ENCODE data around the gene DMD.
A peak's percentile ranks its signal among the peaks of the same experiment; 100 is the strongest.

Gene DMD

DNA sequence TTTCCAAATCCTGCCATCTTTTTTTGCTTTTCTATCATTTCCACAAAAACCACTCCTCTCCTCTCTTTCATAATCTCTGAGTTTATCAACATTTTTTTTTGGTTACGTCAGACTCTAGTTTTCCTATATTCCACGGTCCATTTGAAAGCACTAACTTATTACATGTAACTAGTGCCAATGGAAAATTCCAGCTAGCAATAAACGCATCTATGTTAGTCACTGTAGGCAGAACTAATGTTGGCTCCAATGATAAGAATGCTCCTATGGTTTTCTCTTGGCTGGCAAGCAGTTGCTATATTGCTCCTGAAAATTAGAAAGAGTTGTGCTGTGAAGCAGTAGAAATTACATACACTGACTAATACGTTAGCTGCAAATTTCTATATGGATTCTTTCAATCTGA, 1504.9 kb downstream of the DMD start:
- no peak for DNase-seq (ENCODE audit: low spot score)

DNA sequence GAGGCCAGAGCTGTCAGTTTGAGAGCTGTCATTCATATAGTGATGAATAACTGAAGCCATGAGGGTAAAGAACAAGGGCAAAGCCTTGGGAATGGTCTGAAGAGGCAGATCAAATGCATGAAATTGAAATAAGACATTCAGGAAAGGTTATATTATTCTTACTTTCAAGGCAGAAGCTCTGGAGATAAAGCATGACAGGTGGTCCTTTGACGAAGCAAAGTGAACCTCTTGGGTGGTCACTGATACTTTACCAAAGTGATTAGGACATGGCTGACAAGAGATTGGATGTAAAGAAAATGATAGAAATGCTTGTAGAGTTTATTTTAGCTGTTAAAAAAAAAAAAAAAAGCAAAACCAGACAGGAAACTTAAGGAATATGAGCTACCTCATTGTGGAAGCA, 1505.5 kb downstream of the DMD start:
- no peak for DNase-seq (ENCODE audit: low spot score)

DNA sequence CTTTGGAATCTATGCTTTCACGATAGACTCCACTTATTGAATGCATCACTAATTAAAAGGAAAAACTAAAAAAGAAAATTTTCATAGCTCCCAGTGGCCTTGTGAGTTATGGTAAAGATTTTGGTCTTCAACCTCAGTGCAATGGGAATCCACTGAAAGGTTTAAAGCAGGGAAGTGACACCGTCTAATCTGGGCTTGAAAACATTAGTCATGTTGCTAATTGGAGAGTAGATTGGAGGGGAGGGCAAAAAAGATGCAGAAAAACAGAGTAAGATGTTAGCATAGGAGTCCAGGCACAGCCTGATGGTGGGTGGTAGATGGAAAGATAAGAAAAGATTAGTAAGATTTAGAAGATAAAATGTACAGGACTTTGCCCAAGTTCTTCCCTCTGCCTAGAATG, 1506.4 kb downstream of the DMD start:
- DNase-seq (ENCODE audit: low spot score): no peak

DNA sequence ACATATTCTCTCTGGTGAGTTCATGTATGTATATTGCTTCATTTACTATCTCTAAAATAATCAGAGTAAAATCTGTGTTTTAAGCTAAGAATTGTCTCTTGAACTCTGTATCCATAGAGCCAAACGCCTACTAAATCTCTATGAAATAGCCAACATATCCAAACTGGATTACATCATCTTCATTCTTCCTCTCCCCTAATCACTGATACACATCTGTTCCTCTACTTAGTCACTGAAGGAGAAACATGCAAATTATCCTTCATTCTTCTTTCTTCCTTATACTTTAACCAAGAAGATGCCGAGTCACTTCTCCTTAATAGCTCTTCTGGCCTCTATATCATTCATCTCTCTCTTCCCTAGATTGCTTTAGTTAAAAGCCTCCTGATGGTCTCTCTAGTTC, 1509.1 kb downstream of the DMD start:
- DNase-seq (ENCODE audit: low spot score): no peak

DNA sequence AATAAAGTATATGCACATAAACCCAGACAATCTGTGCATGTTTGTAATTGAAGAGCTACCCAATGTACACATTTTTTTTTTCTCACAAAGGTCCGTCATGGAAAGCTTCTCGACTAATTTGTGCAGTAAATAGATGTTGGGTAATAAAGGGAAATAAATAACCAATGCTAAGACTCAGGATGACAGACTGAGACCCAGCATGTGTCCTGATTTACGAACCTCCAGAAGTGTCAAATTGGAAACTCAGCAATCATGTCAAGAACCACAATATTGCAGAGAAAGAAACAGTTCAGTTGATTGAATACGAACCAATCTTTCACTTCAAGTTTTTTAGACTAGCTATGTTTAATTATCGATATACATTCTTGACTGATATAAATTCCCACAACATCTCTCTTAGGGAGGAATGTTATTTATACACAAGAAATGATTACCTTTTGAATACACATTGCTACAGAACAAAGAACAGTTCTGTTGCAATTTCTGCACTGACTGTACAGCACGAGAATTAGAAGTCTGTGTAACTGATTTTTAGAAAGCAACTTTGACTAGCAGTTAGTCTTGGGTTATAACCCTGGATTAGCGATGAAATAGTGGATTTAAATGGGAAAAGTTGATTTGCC, 1513.9 kb downstream of the DMD start:
- DNase-seq (ENCODE audit: low spot score): no peak

DNA sequence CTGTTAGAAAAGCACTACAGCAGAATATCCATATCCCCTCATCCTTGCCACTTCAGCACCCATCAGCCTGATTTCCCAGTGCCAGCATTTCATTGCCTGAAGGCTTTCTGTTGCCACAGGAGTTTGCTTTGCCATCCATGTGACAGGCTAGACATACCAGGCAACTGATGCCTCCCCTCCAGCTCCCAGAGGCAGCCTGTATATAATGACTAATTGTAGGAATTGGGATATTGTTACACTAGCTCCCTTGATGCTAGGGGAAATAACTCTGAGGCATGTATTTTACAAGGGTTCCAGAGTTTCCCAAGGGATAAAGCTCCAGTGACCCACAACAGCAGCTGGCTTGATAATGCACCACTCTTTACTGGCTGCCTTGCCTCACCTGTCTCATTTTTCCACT, 1531.5 kb downstream of the DMD start:
- no peak for DNase-seq (ENCODE audit: low spot score)

DNA sequence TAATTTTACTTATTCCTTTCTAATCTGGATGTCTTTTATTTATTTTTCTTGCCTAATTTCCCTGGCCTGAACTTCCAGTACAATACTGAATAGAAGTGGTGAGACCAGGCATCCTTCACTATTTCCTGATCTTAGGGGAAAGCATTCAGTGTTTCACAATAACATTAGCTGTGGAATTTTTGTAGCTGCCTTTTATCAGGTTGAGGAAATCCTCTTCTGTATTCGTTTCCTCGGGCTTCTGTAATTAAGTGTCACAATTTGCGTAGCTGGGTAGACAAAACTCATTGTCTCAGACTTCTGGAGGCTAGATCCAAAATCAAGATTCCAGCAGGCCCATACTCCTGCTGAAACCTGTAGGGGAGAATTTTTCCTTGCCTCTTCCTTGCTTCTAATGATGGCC, 1541.1 kb downstream of the DMD start:
- no peak for DNase-seq (ENCODE audit: low spot score)

DNA sequence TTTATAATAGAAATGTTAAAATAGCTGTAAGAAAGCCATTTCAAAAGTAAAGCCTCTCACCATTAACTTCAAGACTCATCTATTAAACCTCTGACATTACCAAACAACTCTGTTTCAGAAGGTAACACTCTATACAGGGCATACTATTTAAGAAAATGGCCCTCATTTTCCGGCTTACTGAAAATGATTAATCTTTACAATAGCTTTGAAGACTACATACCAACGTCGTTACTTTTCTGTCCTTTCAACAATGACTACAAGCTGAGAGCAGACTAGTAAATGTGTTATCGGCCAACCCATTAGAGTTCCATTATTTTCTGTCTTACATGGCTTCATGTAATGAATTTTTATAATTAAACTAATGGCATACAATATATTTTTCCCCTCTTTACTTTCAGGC, 1545.9 kb downstream of the DMD start:
- DNase-seq (ENCODE audit: low spot score): no peak

DNA sequence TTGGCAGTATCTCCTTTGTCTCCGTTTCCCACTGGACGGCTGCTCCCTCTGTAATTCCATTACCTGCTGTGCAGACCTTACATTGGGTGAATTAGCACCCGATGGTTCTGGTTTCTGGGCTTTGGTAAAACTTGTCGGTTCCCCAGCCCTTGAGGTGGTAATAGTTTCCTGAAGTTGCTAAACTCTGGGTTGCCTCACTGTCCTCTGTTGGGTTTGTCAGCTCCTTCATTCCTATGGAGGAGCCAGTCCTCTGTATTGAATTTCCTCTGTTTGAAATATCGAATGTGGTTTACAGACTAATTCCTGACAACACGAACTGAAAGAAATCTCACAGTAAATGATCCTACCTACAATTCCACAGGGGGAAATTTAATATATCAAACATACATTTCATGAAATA, 1548.2 kb downstream of the DMD start:
- no peak for DNase-seq (ENCODE audit: low spot score)

DNA sequence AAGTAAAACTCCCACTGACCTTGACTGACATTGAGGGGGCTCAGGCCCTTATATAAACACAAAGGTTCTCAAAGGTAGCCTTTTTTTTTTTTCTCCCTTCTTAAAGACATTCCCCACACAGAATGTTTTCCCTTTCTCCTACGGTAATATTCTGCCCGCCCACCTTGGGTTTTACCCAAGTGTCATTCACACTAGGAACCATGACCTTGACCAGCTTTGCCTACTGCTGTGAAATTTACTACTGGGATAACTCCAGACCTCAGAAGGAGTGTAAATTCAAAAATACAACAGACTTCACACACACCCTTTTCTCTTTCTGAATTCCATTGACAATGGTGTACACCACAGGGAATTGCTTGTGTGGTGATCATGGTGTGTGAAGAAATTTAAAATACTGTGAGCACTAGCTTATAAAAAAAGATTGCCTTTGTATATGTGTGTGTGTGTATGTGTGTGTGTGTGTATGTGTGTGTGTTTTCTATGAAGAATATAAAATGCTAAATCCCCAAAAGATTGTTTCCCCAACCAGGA, 1550.0 kb downstream of the DMD start:
- no peak for DNase-seq (ENCODE audit: low spot score)

DNA sequence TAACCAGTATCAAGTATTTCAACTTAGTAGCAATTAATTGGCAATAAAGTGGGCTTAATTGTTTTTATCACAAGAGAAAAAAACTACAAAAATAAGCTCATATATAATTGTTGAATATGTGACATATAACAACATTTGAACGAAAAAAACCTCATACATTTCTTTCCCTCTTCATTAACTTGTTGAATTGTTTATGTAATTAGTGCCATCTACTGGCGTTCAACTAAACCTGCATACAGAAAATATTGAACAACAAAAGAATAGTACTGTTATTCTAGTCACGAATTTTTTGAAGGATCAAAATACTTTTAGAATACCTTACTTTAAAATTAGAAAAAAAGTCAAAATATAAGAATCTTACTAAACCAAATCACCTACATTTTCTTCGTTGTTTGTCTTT, 1553.0 kb downstream of the DMD start:
- DNase-seq (ENCODE audit: low spot score): no peak

DNA sequence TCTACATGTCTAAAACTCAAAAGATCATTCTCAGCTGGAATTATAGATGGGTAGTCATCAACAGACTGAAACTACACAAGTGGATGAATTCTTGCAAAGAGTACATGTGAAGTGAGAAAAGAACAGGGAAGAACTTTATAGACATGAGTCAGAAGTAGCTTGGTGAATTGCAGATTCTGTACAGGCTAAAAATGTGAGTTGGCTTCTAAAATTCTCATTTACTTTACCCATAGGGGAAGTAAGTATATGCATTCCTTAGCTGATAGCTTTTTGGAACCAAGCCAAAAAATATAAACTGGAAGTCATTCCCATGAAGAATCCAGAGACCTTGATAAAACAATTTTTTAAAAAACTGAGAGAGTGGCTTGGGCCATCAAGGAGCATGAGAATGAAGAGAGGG, 1555.3 kb downstream of the DMD start:
- DNase-seq (ENCODE audit: low spot score): peak; percentile 1

DNA sequence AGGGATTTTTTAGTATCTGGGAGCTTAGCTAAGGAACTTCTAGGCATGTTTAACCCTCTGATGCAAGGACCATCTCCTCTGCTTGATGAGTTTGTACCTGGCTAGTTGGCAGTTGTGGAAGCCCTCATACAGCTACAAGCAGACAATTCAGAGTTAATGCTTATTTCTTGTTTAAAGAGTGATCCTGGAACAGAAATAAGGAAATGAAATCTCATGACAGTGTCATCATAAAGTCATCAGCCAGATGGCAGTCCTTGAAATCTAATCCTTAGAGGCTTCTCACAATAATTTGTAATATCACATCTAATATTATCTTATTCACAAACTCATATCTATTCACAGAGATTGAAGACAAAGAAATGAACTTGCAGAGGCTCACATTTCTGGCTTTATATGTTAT, 1557.9 kb downstream of the DMD start:
- no peak for DNase-seq (ENCODE audit: low spot score)

DNA sequence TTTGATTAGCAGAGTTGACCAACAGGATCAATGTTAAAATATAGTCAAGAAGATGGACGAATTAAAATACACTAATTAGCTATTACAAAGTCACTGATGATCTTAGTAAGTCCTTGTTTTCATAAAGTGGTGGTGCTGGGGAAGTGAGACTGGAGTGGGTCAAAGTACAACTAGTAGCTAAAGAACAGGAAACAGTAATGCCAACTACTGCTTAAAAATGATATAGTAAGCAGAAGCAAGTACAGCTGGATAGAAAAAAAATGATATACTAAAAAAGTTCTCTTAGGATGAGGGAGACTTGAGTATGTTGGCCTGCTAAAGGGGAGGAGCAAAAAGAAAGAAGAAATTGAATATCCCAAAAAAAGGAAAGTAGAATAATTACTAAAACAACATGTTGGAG, 1558.7 kb downstream of the DMD start:
- no peak for DNase-seq (ENCODE audit: low spot score)

DNA sequence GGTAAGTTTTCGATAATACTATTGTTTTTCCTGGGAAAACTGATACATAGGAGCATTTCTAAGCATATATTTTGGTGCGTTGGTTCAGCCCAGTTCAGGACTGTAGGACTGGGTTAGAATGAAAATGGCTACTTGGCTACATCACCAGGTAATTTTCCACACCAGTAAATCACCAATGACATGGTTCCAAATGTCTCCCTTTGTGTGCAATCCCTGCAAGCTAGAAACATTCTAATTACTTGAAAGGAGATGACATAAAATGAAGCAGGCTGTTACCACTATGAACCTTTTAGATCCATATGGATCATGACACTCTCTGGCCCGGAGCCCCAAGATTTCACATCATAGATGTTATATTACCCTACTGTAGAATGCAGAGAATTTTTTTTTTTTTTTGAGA, 1562.1 kb downstream of the DMD start:
- no peak for DNase-seq (ENCODE audit: low spot score)

DNA sequence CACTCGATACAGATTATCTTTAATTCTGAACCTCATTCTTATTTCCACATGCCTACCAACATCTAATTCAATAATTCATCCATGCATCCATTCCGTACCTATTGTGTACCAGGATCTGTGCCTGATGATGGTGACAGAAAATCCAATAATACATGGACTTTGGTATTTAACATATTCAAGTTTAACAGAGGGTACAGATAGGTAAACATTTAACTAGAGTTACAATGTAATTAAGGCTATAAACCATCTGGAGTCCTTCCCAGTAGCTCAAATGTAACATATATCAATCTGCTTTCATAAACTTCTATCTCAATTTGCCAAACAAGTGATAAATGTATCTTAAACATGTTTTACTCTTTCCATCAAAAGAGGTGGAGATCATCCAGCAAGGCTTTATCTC, 1578.0 kb downstream of the DMD start:
- no peak for DNase-seq (ENCODE audit: low spot score)

DNA sequence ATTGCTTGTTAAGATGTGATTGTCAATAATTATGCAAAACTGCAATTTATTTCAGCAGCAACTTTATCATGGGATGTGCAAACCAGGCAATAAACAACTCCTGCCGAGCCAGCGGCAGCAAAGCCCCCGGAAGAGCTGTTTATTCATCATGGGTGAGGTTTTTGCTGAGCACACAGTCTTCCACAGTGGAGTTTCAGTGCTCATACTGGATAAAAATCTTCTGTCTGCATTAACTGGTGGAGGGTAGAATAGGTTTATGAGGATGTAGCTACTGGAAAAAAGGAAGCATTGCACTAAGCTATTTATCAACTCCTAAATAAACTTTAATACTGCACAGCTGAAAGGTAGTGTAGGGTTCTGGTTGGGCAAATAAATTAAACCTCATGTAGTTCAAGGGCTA, 1582.2 kb downstream of the DMD start:
- DNase-seq (ENCODE audit: low spot score): no peak

DNA sequence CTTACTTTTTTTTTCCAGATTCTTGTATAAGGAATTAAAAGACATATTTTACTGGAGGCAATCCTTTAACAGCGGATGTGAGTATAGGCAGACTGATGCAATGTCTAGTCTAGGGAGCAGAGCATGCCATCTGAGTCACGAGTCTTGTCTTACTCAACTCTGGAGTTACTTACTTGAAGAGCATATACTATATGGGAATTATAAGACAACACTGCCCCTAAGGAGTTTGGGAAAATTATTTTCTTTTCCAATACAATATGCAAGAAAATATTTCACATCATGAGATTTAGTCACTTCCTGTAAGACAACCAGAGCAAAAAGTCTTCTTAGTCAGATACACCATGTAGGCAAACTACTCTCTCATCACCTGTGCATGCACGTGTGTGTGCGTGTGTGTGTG, 1602.2 kb downstream of the DMD start:
- no peak for DNase-seq (ENCODE audit: low spot score)

DNA sequence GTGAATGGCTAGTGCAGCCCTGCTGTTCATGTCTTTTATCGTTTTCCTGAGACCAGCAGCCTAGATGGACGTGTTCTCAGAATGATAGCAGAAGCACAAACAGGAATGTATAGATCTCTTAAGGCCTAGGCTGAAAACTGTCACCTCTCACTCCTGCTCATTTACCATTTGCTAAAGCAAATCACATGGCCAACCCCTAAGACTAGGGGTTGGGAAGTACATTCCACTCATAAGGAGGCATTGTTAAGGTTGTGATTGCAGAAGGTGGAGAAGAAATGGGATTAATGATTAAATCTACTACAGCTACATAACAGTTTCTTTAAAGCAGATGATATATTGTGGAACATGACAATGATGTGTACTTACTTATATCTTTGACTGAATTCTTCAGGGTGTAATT, 1602.7 kb downstream of the DMD start:
- no peak for DNase-seq (ENCODE audit: low spot score)

DNA sequence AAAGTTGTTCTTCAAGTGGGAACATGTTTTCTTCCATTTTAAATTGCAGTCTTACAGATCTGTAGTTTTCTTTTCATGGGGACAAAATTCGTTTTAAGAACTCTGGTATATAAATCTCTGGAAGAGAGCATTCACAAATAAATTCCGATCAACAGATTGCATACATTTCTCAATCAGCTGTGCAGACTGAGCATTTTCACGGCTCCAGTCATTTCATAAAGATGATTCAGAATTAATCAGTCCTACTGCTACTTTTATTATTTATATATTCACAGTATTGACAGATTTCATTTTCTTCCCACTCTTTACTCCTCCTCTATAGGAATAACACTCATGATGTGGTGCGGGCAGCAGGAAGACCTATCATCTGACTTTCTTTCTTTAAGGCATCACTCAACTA, 1604.6 kb downstream of the DMD start:
- DNase-seq (ENCODE audit: low spot score): no peak

DNA sequence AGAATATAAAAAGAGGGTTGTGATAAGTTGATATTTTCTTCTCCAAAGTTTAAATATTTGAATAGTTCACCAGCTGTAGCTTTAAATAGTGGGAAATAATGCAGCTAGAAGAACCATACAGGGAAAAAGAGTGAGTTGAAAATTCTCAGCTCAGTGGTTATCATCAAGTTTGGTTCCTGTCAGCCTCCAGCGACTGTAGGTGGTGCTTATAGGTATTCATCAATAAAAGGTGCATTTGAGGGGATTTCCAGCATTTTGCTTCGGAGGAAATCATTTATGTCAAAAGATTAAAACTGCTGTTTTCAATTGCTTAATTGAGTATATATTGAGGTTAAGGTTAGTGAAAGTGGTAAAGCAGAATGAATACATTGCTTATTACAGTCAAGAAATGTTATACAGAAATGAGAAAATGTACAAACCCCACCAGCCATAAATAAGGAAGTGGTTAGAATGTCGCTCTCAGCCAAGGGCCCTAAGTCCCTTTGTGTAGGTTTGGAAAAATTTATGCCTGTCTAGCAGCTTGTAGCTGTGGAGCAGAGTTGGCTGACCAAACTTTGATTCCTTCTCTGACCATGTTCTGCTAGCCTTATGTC, 1606.6 kb downstream of the DMD start:
- DNase-seq (ENCODE audit: low spot score): no peak

DNA sequence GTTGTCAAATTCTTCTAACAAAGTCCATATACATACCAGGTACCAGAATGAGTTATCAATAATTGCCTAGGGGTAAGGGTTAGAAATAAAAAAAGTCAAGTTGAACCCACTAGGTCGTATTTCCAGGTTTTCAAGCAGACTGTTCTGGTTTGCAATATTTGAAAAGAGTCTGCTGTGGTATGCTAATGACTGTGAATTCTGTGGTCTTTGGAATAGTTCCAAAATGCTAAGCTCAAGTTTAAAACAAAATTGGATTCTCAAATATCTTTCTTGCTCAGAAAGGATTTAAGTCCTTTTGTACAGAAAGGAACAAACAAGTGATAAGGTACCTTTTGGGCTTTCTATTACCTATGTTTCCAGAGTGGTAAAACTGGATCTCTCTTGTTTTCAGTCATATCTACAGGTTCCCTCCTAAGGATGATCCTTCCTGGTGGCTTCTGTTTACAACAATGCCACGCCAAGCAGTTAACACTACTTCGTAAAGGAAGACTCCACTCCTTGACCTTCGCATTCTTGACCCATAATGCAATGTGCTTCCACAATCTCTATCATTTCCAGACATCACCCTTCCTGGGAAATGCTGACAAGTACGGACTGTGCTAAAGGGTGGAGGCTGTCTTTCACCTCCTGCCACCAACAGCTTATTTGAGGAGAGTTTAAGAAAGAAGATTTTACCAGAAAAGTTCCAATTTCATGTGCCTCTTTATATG, 1607.8 kb downstream of the DMD start:
- no peak for DNase-seq (ENCODE audit: low spot score)

DNA sequence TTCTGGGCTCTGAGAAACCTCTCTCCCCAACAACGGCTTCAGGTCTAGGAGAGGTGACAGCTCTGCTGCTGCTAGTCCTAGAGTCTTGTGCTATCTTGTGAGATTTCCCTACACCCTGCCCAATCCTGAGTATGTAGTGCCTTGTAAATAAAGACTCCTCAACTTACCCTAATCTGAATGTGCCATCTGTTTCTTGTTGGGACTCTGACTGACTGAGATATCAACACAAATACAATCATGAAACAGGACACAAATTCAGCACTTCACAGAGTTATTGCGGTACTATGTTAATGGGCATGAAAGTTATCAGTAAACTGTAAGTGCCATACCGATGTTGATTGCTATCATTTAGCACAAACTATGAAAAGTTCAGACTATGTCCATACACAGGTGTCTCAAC, 1610.5 kb downstream of the DMD start:
- no peak for DNase-seq (ENCODE audit: low spot score)

DNA sequence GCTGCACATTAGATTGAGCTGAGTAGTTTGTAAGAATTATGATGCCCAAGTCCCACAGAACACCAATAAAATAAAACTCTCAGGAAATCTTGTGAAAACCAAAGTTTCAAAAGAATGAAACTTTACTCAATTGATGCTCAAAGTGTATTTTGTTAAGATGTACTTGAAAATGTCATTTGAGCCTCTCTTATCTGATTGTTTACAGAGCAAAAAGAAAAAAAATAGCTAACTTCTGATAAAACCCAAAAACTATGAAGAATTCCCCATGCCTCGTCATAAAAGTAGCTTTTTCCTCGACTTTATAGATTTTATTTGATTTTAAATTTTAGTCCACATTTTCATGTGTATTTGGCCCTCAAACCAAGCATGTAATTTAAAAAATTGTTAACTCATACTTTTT, 1618.0 kb downstream of the DMD start:
- no peak for DNase-seq (ENCODE audit: low spot score)

Data from hematopoietic multipotent progenitor cell treated with erythropoietin and hydrocortisone succinate and interleukin-3 and kit ligand, for 15 days (in vitro differentiated cells).